Measurements from ENCODE around the gene CD2. TPM values are rescaled to one million over a fixed set of nuclear protein-coding genes. Genes with fewer than 3 reads are reported as not detected.
A peak's percentile ranks its signal among the peaks of the same experiment; 100 is the strongest.

The CD2 gene
- total and polyA plus RNA-seq, 2 donors (not counting 3 experiments of a cell fraction or from before 2014, with no cell fraction given), result not detected

DNA sequence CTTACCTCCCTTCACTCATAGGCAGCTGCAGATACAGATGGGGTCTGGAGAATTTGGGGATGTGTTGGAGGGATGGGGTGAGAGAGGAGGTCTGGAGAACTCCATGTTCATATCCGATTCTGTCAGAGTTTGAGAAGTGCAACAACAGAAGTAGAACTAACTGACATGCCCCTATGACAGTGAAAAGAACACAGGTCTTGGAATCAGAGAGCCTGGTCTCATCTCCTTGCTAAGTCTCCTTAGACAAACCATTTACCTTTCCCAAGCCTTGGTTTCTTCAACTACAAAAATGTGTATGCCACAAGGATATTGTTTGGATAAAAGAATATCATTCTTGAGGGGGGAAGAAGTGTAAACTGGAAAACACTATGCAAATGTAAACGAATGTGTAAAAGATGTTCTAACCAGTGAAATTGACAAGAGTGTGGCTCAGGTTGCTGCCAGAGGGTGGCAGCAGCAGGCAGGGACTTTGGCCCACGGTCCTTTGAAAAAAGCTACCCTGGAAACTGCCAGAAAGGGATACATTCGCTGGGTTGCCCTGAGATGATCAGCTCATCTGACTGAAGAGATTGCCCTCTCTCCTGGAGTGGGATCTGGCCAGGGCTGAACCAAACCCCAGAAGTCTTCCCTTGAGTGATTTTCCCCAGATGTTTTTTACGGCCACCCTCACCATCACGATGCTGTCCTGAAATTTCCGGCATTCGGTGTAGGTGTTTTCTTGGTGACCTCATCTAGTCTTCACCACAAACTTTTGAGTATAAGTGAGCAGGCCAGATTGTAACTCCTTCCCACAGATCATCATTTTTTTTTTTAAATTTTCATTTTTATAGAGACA lies 17.0 kb upstream of the CD2 start:
- ChIA-PET POLR2A (no interaction called here), CTCF (interaction anchor here (0.6 to 3.9 kb wide), 61 partner anchors 9 to 548 kb away, joined by 3 to 91 read pairs (median 4); partner anchors contain the start of genes CD2, PTGFRN and TTF2)
- H4K20me1 ChIP-seq (replicated peaks; ENCODE audit: control insufficient read depth, extremely low read depth, insufficient read depth, low read length), result no peaks in the 10 kb centered on the region
- no peak overlapping the region for H3K9ac ChIP-seq (replicated peaks; ENCODE audit: extremely low read depth, insufficient read depth, low read length)
- peaks cover 0 to 2% of the 10 kb centered on the region in 2 experiments for H3K27me3 ChIP-seq (ENCODE audit: control insufficient read depth in 2 of 2, insufficient read depth in 2 of 2, low read length in 2 of 2)
- no peaks in the 10 kb centered on the region for H3K36me3 ChIP-seq (ENCODE audit: control insufficient read depth in 2 of 2, extremely low read depth in 1 of 2, insufficient read depth in 2 of 2, low read length in 2 of 2)
- intact Hi-C loops (cut with micrococcal nuclease) (loop anchor here (1.0 to 5.0 kb wide), 5 partner anchors 80 to 390 kb away; partner anchors contain the start of gene CD58), dilution Hi-C loops (cut with MboI; ENCODE audit: extremely low pct_ligation_motif_present, low sequenced_read_pairs) (no loop called here)
- no TSS peak for BruUV-seq (replicated peaks)
- FAIRE-seq (peak; percentile 55), DNase-seq (ENCODE audit: low read depth, low spot score) (peak; percentile 60)
- H3K79me2 ChIP-seq (ENCODE audit: control insufficient read depth, insufficient read depth, low read length), result no peaks in the 10 kb centered on the region
- no peak overlapping the region for H3K27ac ChIP-seq (ENCODE audit: insufficient read depth, low read depth, low read length)
- no peaks in the 10 kb centered on the region for H3K9me1 ChIP-seq (replicated peaks; ENCODE audit: control insufficient read depth, extremely low read depth, insufficient read depth, low read length)
- no peaks in the 10 kb centered on the region for H3K4me1 ChIP-seq (ENCODE audit: control insufficient read depth, extremely low read depth, insufficient read depth, low read length)
- TF ChIP-seq FOS (IDR thresholded peaks at IDR 0.05; ENCODE audit: borderline replicate concordance, insufficient read depth, low read length), result no peak
- TF ChIP-seq, protein P1, sequence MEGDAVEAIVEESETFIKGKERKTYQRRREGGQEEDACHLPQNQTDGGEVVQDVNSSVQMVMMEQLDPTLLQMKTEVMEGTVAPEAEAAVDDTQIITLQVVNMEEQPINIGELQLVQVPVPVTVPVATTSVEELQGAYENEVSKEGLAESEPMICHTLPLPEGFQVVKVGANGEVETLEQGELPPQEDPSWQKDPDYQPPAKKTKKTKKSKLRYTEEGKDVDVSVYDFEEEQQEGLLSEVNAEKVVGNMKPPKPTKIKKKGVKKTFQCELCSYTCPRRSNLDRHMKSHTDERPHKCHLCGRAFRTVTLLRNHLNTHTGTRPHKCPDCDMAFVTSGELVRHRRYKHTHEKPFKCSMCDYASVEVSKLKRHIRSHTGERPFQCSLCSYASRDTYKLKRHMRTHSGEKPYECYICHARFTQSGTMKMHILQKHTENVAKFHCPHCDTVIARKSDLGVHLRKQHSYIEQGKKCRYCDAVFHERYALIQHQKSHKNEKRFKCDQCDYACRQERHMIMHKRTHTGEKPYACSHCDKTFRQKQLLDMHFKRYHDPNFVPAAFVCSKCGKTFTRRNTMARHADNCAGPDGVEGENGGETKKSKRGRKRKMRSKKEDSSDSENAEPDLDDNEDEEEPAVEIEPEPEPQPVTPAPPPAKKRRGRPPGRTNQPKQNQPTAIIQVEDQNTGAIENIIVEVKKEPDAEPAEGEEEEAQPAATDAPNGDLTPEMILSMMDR (IDR thresholded peaks at IDR 0.05; ENCODE audit: extremely low read depth in 1 of 2, insufficient read depth in 1 of 2, low read depth in 1 of 2, low read length in 2 of 2), result peak; percentile 77 to 80
- H3K4me2 ChIP-seq (ENCODE audit: insufficient read depth, low read length), result no peak overlapping the region
- H3K9me3 ChIP-seq (replicated peaks; ENCODE audit: control insufficient read depth, insufficient read depth, low read length), result no peaks in the 10 kb centered on the region
- H3K4me3 ChIP-seq (replicated peaks in 1 of 3; ENCODE audit: insufficient read depth in 1 of 3, low read depth in 1 of 3, low read length in 3 of 3), result no peak overlapping the region
- no peak overlapping the region for H2AFZ ChIP-seq (ENCODE audit: low read depth, low read length)

DNA sequence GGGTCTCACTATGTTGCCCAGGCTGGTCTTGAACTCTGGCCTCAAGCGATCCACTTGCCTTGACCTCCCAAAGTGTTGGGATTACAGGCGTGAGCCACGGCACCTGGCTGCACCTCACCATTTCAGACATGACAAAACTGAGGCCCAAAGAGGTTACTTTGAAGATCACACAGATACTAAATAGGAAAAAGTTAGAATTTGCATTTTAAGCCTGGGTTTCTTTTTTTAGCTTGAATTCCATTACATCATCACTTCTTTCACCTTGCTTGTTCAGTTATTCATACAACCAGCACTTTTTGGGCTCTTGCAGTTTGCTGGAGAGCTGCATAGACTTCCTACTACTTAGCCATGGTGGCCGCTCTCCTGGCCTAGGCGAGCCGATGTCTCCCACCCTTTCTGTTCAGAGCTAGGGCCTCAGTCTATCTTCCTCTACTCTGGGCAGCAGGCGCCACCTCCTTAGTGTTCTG lies 16.3 kb upstream of the CD2 start:
- Histone ChIP-seq H3K27ac (ENCODE audit: insufficient read depth, low read depth, low read length) (no peak overlapping the region), H3K4me2 (ENCODE audit: insufficient read depth, low read length) (no peak overlapping the region), H3K9ac (replicated peaks; ENCODE audit: extremely low read depth, insufficient read depth, low read length) (no peak overlapping the region), H3K9me3 (replicated peaks; ENCODE audit: control insufficient read depth, insufficient read depth, low read length) (no peaks in the 10 kb centered on the region), H3K79me2 (ENCODE audit: control insufficient read depth, insufficient read depth, low read length) (no peaks in the 10 kb centered on the region), H3K4me1 (ENCODE audit: control insufficient read depth, extremely low read depth, insufficient read depth, low read length) (no peaks in the 10 kb centered on the region), H3K36me3 (ENCODE audit: control insufficient read depth in 2 of 2, extremely low read depth in 1 of 2, insufficient read depth in 2 of 2, low read length in 2 of 2) (no peaks in the 10 kb centered on the region), H3K27me3 (ENCODE audit: control insufficient read depth in 2 of 2, insufficient read depth in 2 of 2, low read length in 2 of 2) (peaks cover 0 to 2% of the 10 kb centered on the region in 2 experiments), H3K9me1 (replicated peaks; ENCODE audit: control insufficient read depth, extremely low read depth, insufficient read depth, low read length) (no peaks in the 10 kb centered on the region), H2AFZ (ENCODE audit: low read depth, low read length) (no peak overlapping the region), H4K20me1 (replicated peaks; ENCODE audit: control insufficient read depth, extremely low read depth, insufficient read depth, low read length) (no peaks in the 10 kb centered on the region), H3K4me3 (replicated peaks in 1 of 3; ENCODE audit: insufficient read depth in 1 of 3, low read depth in 1 of 3, low read length in 3 of 3) (no peak overlapping the region)
- BruUV-seq (replicated peaks), result no TSS peak
- TF ChIP-seq POLR2A (IDR thresholded peaks at IDR 0.05; ENCODE audit: low read depth, low read length) (no peak), POLR2AphosphoS5 (IDR thresholded peaks at IDR 0.05; ENCODE audit: insufficient read depth, low read depth, low read length) (no peak), JUN (IDR thresholded peaks at IDR 0.05; ENCODE audit: borderline replicate concordance, insufficient read depth, insufficient read length, low read depth) (no peak), EZH2 (IDR thresholded peaks at IDR 0.05; ENCODE audit: borderline replicate concordance, low read depth, low read length, severe bottlenecking) (no peak), GATA2 (IDR thresholded peaks at IDR 0.05; ENCODE audit: insufficient read depth, insufficient read length, low read depth, low read length) (no peak), FOS (IDR thresholded peaks at IDR 0.05; ENCODE audit: borderline replicate concordance, insufficient read depth, low read length) (no peak), MYC (IDR thresholded peaks at IDR 0.05; ENCODE audit: low read depth, low read length) (no peak)
- TF ChIP-seq, protein P2, sequence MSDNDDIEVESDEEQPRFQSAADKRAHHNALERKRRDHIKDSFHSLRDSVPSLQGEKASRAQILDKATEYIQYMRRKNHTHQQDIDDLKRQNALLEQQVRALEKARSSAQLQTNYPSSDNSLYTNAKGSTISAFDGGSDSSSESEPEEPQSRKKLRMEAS (IDR thresholded peaks at IDR 0.05; ENCODE audit: insufficient read depth, insufficient read length), result no peak
- TF ChIP-seq, protein P1 (IDR thresholded peaks at IDR 0.05; ENCODE audit: extremely low read depth in 1 of 2, insufficient read depth in 1 of 2, low read depth in 1 of 2, low read length in 2 of 2), result no peak
- ChIA-PET CTCF (interaction anchor here (0.6 to 3.9 kb wide), 63 partner anchors 8 to 547 kb away, joined by 3 to 91 read pairs (median 4); partner anchors contain the start of genes CD2, PTGFRN and TTF2), POLR2A (no interaction called here)
- FAIRE-seq (no peak), DNase-seq (ENCODE audit: low read depth, low spot score) (no peak)
- intact Hi-C loops (cut with micrococcal nuclease) (loop anchor here (1.0 to 5.0 kb wide), 5 partner anchors 79 to 389 kb away; partner anchors contain the start of gene CD58), dilution Hi-C loops (cut with MboI; ENCODE audit: extremely low pct_ligation_motif_present, low sequenced_read_pairs) (no loop called here)
